GM23338 (cell line): ENCODE measurements around the gene CEP44.

Experiments used
- CTCF ChIP-seq, 2 experiments: fragments of 200-600 bp in 1 of 2; sonication (generic) in 1 of 2; conservative IDR thresholded peaks; 2 replicates each; pipeline versions ENCODE4 v1.5.1 to v1.6.1; 2016 to 2017; ENCODE audit warnings: antibody characterized with exemption in 2 of 2, low read depth in 2 of 2, mild to moderate bottlenecking in 2 of 2, moderate library complexity in 1 of 2
- EZH2 ChIP-seq: fragments of 200-600 bp; sonication (generic); IDR thresholded peaks from one replicate; pipeline ENCODE4 v1.8.0; 2017; ENCODE audit warnings: antibody characterized with exemption, mild to moderate bottlenecking, low read depth; ENCODE audit not compliant: unreplicated experiment
- EZH2phosphoT487 ChIP-seq: fragments of 200-600 bp; sonication (generic); IDR thresholded peaks from one replicate; pipeline ENCODE4 v1.8.1; 2018; ENCODE audit warnings: antibody characterized with exemption; ENCODE audit not compliant: unreplicated experiment

DNA sequence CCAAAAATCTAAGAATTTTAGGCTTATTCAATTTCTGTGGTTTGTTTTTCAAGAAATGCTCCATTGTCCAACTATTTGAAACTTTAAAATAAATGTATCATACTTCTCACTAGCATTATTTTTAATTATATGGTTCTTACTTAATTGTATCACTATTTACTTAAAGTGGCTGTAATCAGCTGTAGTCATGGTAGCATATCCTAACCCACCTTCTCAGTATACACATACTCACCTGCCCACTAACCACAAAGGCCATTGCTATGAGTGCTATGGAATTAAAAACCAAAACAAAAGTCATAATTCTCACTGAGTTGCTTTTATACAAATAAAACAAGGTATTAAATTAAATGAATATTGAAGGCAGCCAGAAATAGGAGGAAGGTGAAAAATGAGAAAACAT lies 5.2 kb upstream of the CEP44 start:
- TF ChIP-seq CTCF (conservative IDR thresholded peaks at IDR 0.05; ENCODE audit: low read depth in 2 of 2) (no peak), EZH2phosphoT487 (no peak), EZH2 (no peak)
